ENCODE results near the gene ADORA1. TPM values are rescaled to one million over a fixed set of nuclear protein-coding genes. Genes with fewer than 3 reads are reported as not detected.

Gene ADORA1
- total RNA-seq, 4 donors from 2014 or later, result 0.94 to 25.6 (median 6.8) TPM

- H3K27me3 ChIP-seq, result no peaks in the 10 kb centered on the region
Measured at GRCh38 chr1:203117611-203118575, 9.6 kb upstream of the ADORA1 start.

GRCh38 chr1:203120325-203121153 lies 7.0 kb upstream of the ADORA1 start:
- intact Hi-C loops (cut with DNase I), result loop anchor here (5.0 kb wide), 1 partner anchor 42 kb away; no protein-coding TSS in a partner anchor

More at GRCh38 chr1:203117611-203118575, 9.6 kb upstream of the ADORA1 start:
- intact Hi-C loops (cut with DNase I), result loop anchor here (2.0 to 5.0 kb wide), 2 partner anchors 54 to 99 kb away; no protein-coding TSS in a partner anchor
- no peak overlapping the region for H3K27ac ChIP-seq
- H3K36me3 ChIP-seq, result no peaks in the 10 kb centered on the region
- H3K4me1 ChIP-seq, result no peaks in the 10 kb centered on the region
- H3K9me3 ChIP-seq, result no peaks in the 10 kb centered on the region
- no peak overlapping the region for H3K4me3 ChIP-seq (replicated peaks in 1 of 3)
- peak; percentile 80 to 81 for DNase-seq
- TF ChIP-seq POLR2A (IDR thresholded peaks at IDR 0.05) (no peak), CTCF (IDR thresholded peaks at IDR 0.05) (peak; percentile 60 to 92 (median 81))
- 23 to 27% methylated on average over 24 to 32 of the region's 35 CpGs for WGBS, 2 donors

GRCh38 chr1:203121186-203122015 lies 6.1 kb upstream of the ADORA1 start:
- DNase-seq, result no peak
- 67 to 71% methylated on average over 11 of the region's 11 CpGs for WGBS, 2 donors
- H3K27me3 ChIP-seq, result no peaks in the 10 kb centered on the region
- H3K9me3 ChIP-seq, result no peaks in the 10 kb centered on the region
- H3K36me3 ChIP-seq, result no peaks in the 10 kb centered on the region
- H3K4me3 ChIP-seq (replicated peaks in 1 of 3), result no peak overlapping the region
- no peak for TF ChIP-seq CTCF (IDR thresholded peaks at IDR 0.05)
- no peak overlapping the region for H3K27ac ChIP-seq
- intact Hi-C loops (cut with DNase I), result loop anchor here (5.0 kb wide), 1 partner anchor 41 kb away; no protein-coding TSS in a partner anchor
- peaks cover 0 to under 1% of the 10 kb centered on the region in 2 donors for H3K4me1 ChIP-seq

More at GRCh38 chr1:203120325-203121153, 7.0 kb upstream of the ADORA1 start:
- 86 to 88% methylated on average over 7 of the region's 7 CpGs for WGBS, 2 donors
- no peak for DNase-seq
- Histone ChIP-seq H3K36me3 (no peaks in the 10 kb centered on the region), H3K9me3 (no peaks in the 10 kb centered on the region), H3K27me3 (no peaks in the 10 kb centered on the region), H3K27ac (no peak overlapping the region), H3K4me3 (replicated peaks in 1 of 3) (no peak overlapping the region), H3K4me1 (no peaks in the 10 kb centered on the region)
- no peak for TF ChIP-seq CTCF (IDR thresholded peaks at IDR 0.05)
- no peak for TF ChIP-seq POLR2A (IDR thresholded peaks at IDR 0.05)

- Histone ChIP-seq H3K27me3 (no peaks in the 10 kb centered on the region), H3K4me3 (replicated peaks in 1 of 3) (no peak overlapping the region), H3K4me1 (peaks cover 0 to 7% of the 10 kb centered on the region in 2 donors), H3K27ac (no peak overlapping the region), H3K9me3 (no peaks in the 10 kb centered on the region), H3K36me3 (no peaks in the 10 kb centered on the region)
- DNase-seq, result no peak
- intact Hi-C loops (cut with DNase I), result loop anchor here (5.0 kb wide), 1 partner anchor 40 kb away; no protein-coding TSS in a partner anchor
- 100% methylated on average over 1 to 2 of the region's 2 CpGs for WGBS, 2 donors
- TF ChIP-seq CTCF (IDR thresholded peaks at IDR 0.05) (no peak), POLR2A (IDR thresholded peaks at IDR 0.05) (no peak)
Measured at GRCh38 chr1:203122159-203122558, 5.4 kb upstream of the ADORA1 start.

Data from thyroid gland (tissue), 4 donors.